RWPE1 (cell line): Measurements from ENCODE around the gene ALDH2.
"Not testable (repeated sequence)": the region's sequence is repeated elsewhere in the genome, so short reads cannot be mapped to it uniquely, and the experiment has no call there.

Experiments used
- CTCF ChIA-PET: fragments of 350-600 bp; sonication (Branson Sonifier 250); formaldehyde crosslinking; extraction: SDS; loops from one replicate; lab custom pipeline; 2021; lab: Yijun Ruan, JAX
- POLR2A ChIA-PET: fragments of 400-600 bp; formaldehyde crosslinking; extraction: SDS; loops from one replicate; lab custom pipeline; 2020; ENCODE audit warnings: antibody characterized with exemption; ENCODE audit not compliant: low non-redundant PET; lab: Yijun Ruan, JAX
- DNase-seq: peaks from one replicate; pipeline ENCODE4 v3.0.0; 2012; ENCODE audit warnings: low spot score
- H3K27ac ChIP-seq: fragments of 450-650 bp; 2 replicates; pipeline ENCODE4 v1.5.1; 2017
- TF ChIP-seq, protein P1 (sequence below): fragments of 450-650 bp; conservative IDR thresholded peaks from 2 replicates; pipeline ENCODE4 v1.5.1; 2017; ENCODE audit warnings: low read depth, mild to moderate bottlenecking

Gene ALDH2

DNA sequence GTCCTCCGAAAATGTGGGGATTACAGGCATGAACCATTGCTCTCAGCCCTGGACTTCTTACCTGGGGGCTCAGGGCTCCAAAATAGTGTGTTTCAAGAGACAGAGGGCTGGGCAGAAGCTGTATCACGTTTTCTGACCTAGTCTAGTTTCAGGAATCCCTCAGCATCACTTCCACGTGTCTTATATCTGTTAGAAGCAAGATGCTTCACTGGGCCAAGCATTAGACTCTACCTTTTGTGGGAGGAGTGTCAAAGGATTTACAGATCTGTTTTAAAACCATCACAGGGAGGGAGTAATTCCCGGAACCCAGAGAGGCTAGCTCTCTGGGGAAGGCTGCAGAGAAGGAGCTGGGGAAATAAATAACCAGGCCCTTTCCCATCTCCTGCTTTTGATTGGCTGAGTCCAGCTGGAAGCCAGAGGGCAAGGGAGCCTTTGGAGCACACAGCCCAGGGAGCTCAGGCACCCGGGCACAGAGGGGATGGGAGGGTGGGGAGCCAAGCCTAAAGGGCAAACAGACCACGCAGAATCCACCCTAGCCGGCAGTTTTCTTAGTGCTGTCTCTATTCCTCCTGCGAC is 33.3 kb upstream of the ALDH2 start:
- ChIA-PET CTCF (interaction anchor here (0.6 kb wide), 2 partner anchors 20 to 141 kb away, joined by 3 to 5 read pairs; no protein-coding TSS in a partner anchor), POLR2A (no interaction called here)
- TF ChIP-seq, protein P1, sequence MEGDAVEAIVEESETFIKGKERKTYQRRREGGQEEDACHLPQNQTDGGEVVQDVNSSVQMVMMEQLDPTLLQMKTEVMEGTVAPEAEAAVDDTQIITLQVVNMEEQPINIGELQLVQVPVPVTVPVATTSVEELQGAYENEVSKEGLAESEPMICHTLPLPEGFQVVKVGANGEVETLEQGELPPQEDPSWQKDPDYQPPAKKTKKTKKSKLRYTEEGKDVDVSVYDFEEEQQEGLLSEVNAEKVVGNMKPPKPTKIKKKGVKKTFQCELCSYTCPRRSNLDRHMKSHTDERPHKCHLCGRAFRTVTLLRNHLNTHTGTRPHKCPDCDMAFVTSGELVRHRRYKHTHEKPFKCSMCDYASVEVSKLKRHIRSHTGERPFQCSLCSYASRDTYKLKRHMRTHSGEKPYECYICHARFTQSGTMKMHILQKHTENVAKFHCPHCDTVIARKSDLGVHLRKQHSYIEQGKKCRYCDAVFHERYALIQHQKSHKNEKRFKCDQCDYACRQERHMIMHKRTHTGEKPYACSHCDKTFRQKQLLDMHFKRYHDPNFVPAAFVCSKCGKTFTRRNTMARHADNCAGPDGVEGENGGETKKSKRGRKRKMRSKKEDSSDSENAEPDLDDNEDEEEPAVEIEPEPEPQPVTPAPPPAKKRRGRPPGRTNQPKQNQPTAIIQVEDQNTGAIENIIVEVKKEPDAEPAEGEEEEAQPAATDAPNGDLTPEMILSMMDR = no peak
- no peak for DNase-seq
- H3K27ac ChIP-seq = no peak overlapping the region

DNA sequence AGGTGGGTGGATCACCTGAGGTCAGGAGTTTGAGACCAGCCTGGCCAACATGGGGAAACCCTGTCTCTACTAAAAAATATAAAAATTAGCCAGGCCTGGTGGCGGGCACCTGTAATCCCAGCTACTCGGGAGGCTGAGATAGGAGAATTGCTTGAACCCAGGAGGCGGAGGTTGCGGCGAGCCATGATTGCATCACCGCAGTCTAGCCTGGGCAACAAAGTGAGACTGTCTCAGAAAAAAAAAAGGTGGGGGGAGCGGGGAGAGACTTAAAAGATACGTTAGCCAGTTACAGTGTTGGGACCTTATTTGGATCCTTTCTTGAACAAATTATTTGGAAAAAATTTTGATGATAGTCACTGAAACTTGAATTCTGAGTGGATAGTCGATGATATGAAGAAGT is 27.2 kb upstream of the ALDH2 start:
- H3K27ac ChIP-seq, DNase-seq, POLR2A ChIA-PET: not testable (repeated sequence)
- CTCF ChIA-PET = interaction anchor here (0.7 kb wide), 1 partner anchor 15 kb away, joined by 3 read pairs; no protein-coding TSS in a partner anchor

DNA sequence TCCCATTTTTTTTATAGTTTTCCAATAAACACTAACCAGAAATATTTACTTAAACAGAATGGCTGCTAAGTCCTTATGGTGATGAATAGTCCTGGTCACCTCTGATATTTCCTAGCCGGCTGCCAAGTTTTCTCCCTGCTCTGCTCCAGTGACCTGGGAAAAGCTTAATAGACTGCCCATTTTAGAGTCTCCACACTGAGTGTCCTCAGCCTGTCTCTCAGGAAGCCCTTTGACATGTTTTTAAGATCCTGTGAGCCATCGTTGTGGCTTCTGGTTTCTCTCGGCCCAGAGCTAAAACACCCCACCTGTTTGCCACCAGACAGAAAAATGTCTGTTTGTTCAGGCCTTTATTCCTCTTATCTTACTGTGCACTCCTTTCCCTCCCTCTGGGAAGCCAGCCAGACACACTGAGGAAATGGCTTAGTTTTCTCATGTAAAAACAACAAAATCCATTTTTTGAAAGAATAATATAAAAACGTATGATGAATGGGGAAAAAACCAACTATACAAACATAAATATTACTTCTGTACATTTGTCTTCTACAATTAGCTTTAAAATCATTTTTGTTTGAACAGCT is 25.4 kb upstream of the ALDH2 start:
- DNase-seq = no peak
- TF ChIP-seq, protein P1 = no peak
- no peak overlapping the region for H3K27ac ChIP-seq
- POLR2A ChIA-PET = no interaction called here
- CTCF ChIA-PET = no interaction called here

DNA sequence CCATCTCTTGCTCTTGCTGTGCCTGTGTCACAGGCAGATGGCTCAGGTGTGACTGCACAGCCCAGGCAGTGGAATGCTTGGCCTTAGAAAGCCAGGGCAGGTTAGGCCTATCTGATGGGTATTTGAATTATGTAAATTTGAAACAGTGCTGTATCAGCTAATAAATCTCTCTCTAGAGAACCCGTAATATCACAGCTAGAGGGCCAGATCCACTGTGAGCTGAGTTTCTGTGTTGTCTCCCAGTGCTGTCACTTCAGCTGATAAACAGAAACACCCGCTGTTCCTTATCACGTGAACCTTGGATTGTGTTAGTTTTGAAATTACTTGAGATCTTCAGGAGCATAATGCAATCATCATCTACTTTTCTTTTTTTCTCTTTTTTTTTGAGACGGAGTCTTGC is 21.5 kb upstream of the ALDH2 start:
- TF ChIP-seq, protein P1 = no peak
- ChIA-PET CTCF (interaction anchor here (0.6 to 1.5 kb wide), 3 partner anchors 8 to 175 kb away, joined by 4 to 5 read pairs (median 5); no protein-coding TSS in a partner anchor), POLR2A (no interaction called here)
- no peak overlapping the region for H3K27ac ChIP-seq
- no peak for DNase-seq

DNA sequence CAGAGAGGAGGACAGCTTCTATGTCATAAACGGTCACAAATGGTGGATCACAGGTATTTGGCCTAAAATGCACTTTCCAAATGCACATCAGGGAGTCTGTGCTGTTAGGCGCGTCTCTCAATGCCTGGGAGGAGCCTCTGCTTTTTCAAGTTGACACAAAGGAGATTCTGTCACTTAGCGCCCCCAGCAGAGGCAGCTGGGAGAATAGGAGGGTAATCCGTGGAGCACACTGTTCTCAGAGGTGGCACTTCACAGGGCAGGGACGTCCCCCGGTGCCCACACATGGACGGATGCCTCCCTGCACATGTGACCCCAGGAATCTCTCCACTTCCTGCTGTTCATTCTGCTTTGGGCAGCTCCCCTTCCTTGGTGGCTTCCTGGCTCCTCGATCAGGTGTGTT is 19.4 kb upstream of the ALDH2 start:
- ChIA-PET POLR2A (no interaction called here), CTCF (no interaction called here)
- no peak overlapping the region for H3K27ac ChIP-seq
- TF ChIP-seq, protein P1 = no peak
- no peak for DNase-seq

DNA sequence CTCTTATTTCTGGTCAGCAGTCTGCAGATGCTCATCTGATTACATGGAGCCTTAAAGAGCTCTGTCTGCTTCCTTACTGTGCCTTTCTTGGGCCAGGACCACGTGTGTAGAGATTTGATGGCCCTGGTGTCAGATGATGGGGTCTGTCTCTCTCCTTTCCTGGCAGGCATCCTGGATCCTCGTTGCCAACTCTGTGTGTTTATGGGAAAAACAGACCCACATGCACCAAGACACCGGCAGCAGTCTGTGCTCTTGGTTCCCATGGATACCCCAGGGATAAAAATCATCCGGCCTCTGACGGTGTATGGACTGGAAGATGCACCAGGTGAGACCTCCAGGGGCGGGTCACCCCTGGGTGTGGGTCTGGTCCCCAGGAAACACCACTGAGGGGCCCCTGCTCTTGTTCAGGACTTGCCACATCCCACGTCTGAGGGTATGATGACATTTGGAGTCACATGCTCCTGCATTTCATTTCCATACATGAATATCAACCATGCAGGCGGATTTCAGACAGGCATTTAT is 18.5 kb upstream of the ALDH2 start:
- ChIA-PET CTCF (no interaction called here), POLR2A (no interaction called here)
- DNase-seq = no peak
- no peak overlapping the region for H3K27ac ChIP-seq
- TF ChIP-seq, protein P1 = no peak

DNA sequence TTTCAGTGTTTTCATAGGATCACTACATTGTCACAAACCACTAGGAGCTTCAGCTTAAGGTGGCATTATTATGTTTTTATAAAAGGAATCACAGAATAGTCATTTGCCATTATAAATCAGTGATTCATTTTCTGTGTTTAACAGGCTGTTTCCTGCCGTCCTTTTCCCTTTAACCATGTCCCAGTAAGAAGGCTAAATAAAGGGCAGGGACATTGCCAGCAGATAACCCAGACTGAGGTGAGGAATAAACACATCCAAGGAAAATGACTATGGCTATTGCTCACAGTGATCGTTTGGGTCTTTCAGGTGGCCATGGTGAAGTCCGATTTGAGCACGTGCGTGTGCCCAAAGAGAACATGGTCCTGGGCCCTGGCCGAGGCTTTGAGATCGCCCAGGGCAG is 17.9 kb upstream of the ALDH2 start:
- ChIA-PET CTCF (no interaction called here), POLR2A (no interaction called here)
- TF ChIP-seq, protein P1 = no peak
- H3K27ac ChIP-seq = no peak overlapping the region
- no peak for DNase-seq
